SK-N-SH (cell line): ENCODE data around the gene CD302. TPM values are rescaled to one million over a fixed set of nuclear protein-coding genes. Genes with fewer than 3 reads are reported as not detected.

Experiments
- CTCF ChIA-PET: fragments of 300-600, 350-600 bp; formaldehyde crosslinking; extraction: SDS; loops from one replicate; lab custom pipeline; 2021; lab: Yijun Ruan, JAX
- POLR2A ChIA-PET: fragments of 350-600 bp; sonication (Branson Sonifier 250); formaldehyde crosslinking; extraction: SDS; loops from one replicate; lab custom pipeline; 2020; ENCODE audit warnings: antibody characterized with exemption, inconsistent platforms; lab: Yijun Ruan, JAX
- DNase-seq: peaks from one replicate; pipeline ENCODE4 v3.0.0; 2012
- H2AFZ ChIP-seq: fragments of 200-600 bp; sonication (generic); 2 replicates; pipeline ENCODE4 v1.8.1; 2016; ENCODE audit warnings: antibody characterized with exemption, mild to moderate bottlenecking, low read depth
- H3F3A ChIP-seq: fragments of 200-600 bp; sonication (generic); replicated peaks from 2 replicates; pipeline ENCODE3; 2016; ENCODE audit warnings: antibody characterized with exemption, mild to moderate bottlenecking; ENCODE audit not compliant: insufficient read depth
- H3K27ac ChIP-seq, 2 experiments: fragments of 200-500 bp in 1 of 2; fragments of 200-600 bp in 1 of 2; sonication (Bioruptor generic) in 1 of 2; sonication (generic), shearing (Covaris generic) in 1 of 2; 2 replicates each; pipeline versions ENCODE4 v1.5.1 to v1.6.1; 2014 to 2016; ENCODE audit warnings: low read depth in 2 of 2, inconsistent platforms in 1 of 2, low read length in 1 of 2, mild to moderate bottlenecking in 1 of 2, mixed read lengths in 1 of 2
- H3K27me3 ChIP-seq: fragments of 200-600 bp; sonication (generic), shearing (Covaris generic); 2 replicates; pipeline ENCODE4 v1.6.1; 2016; ENCODE audit warnings: mixed run types; ENCODE audit not compliant: insufficient read depth
- H3K36me3 ChIP-seq, 2 experiments: fragments of 200-500 bp in 1 of 2; fragments of 200-600 bp in 1 of 2; sonication (Bioruptor generic) in 1 of 2; sonication (generic) in 1 of 2; replicated peaks in 1 of 2; 2 replicates each; pipeline versions ENCODE3 to v1.5.1; 2014 to 2016; ENCODE audit warnings: low read length in 1 of 2, mild to moderate bottlenecking in 1 of 2; ENCODE audit not compliant: insufficient read depth in 2 of 2, control insufficient read depth in 1 of 2
- H3K4me1 ChIP-seq, 2 experiments: fragments of 200-500 bp in 1 of 2; fragments of 200-600 bp in 1 of 2; sonication (Bioruptor generic) in 1 of 2; sonication (generic), shearing (Covaris generic) in 1 of 2; 2 replicates each; pipeline versions ENCODE4 v1.5.1 to v1.6.1; 2014 to 2016; ENCODE audit warnings: low read depth in 1 of 2, low read length in 1 of 2, mixed run types in 1 of 2; ENCODE audit not compliant: insufficient read depth in 2 of 2, control insufficient read depth in 1 of 2
- H3K4me2 ChIP-seq: fragments of 200-600 bp; sonication (generic), shearing (Covaris generic); 2 replicates; pipeline ENCODE4 v1.6.1; 2017; ENCODE audit warnings: mixed run types
- H3K4me3 ChIP-seq, 2 experiments: fragments of 200-500 bp in 1 of 2; fragments of 200-600 bp in 1 of 2; sonication (Bioruptor generic) in 1 of 2; sonication (generic), shearing (Covaris generic) in 1 of 2; 2 replicates each; pipeline versions ENCODE4 v1.5.1 to v1.8.1; 2014 to 2016; ENCODE audit warnings: low read depth in 2 of 2, inconsistent platforms in 1 of 2, low read length in 1 of 2, mild to moderate bottlenecking in 1 of 2, mixed read lengths in 1 of 2, moderate library complexity in 1 of 2
- H3K79me2 ChIP-seq: fragments of 200-600 bp; sonication (generic); 2 replicates; pipeline ENCODE4 v1.8.1; 2017; ENCODE audit warnings: mild to moderate bottlenecking; ENCODE audit not compliant: insufficient read depth
- H3K9ac ChIP-seq: fragments of 200-600 bp; sonication (generic); 2 replicates; pipeline ENCODE4 v1.6.1; 2017; ENCODE audit warnings: mixed run types
- H3K9me2 ChIP-seq: fragments of 200-600 bp; sonication (generic); 2 replicates; pipeline ENCODE4 v1.6.1; 2017; ENCODE audit warnings: mixed run types
- H3K9me3 ChIP-seq: fragments of 200-600 bp; sonication (generic); 2 replicates; pipeline ENCODE4 v1.6.1; 2017; ENCODE audit warnings: mixed run types, mild to moderate bottlenecking, moderate library complexity
- H4K20me1 ChIP-seq: fragments of 200-600 bp; sonication (generic); 2 replicates; pipeline ENCODE4 v1.6.1; 2017; ENCODE audit warnings: mild to moderate bottlenecking, mixed run types; ENCODE audit not compliant: insufficient read depth
- ELF1 ChIP-seq: IDR thresholded peaks from 2 replicates; pipeline ENCODE4 v1.4.0; 2012
- EP300 ChIP-seq, 2 experiments: IDR thresholded peaks; 2 replicates each; pipeline versions ENCODE4 v1.4.0 to v1.6.1; 2012; ENCODE audit warnings: borderline replicate concordance in 1 of 2, low read depth in 1 of 2, low read length in 1 of 2
- EZH2phosphoT487 ChIP-seq: fragments of 200-600 bp; sonication (generic); IDR thresholded peaks from 2 replicates; pipeline ENCODE4 v1.6.1; 2017; ENCODE audit warnings: low read depth, mixed run types, mild to moderate bottlenecking, antibody characterized with exemption, moderate library complexity, borderline replicate concordance
- FOSL2 ChIP-seq: IDR thresholded peaks from 2 replicates; pipeline ENCODE4 v1.4.0; 2012; ENCODE audit warnings: low read depth, mild to moderate bottlenecking, moderate library complexity, borderline replicate concordance
- FOXJ3 ChIP-seq: sonication (generic); formaldehyde crosslinking; IDR thresholded peaks from 2 replicates; pipeline ENCODE4 v1.5.1; 2020; ENCODE audit warnings: mild to moderate bottlenecking, missing genetic modification reagents
- FOXM1 ChIP-seq: IDR thresholded peaks from 2 replicates; pipeline ENCODE4 v1.4.0; 2012; ENCODE audit warnings: low read depth, mild to moderate bottlenecking
- GABPA ChIP-seq: IDR thresholded peaks from 2 replicates; pipeline ENCODE4 v1.4.0; 2012; ENCODE audit warnings: low read depth, mild to moderate bottlenecking
- GATA2 ChIP-seq: sonication (generic); formaldehyde crosslinking; IDR thresholded peaks from 2 replicates; pipeline ENCODE4 v1.5.0; 2020; ENCODE audit warnings: mild to moderate bottlenecking, missing genetic modification reagents
- IRF3 ChIP-seq: fragments of 150-350 bp; IDR thresholded peaks from 2 replicates; pipeline ENCODE4 v1.6.1; 2016; ENCODE audit warnings: mild to moderate bottlenecking, low read depth, low read length
- MAX ChIP-seq: IDR thresholded peaks from 2 replicates; pipeline ENCODE4 v1.4.0; 2012; ENCODE audit warnings: low read depth
- MEF2A ChIP-seq: IDR thresholded peaks from 2 replicates; pipeline ENCODE4 v1.4.0; 2012; ENCODE audit warnings: low read depth, borderline replicate concordance
- NFIC ChIP-seq: IDR thresholded peaks from 2 replicates; pipeline ENCODE4 v1.4.0; 2012; ENCODE audit warnings: borderline replicate concordance
- RAD21 ChIP-seq: IDR thresholded peaks from 2 replicates; pipeline ENCODE4 v1.6.1; 2012; ENCODE audit warnings: mild to moderate bottlenecking, low read length
- RCOR1 ChIP-seq: fragments of 150-350 bp; IDR thresholded peaks from 2 replicates; pipeline ENCODE4 v1.6.1; 2017; ENCODE audit warnings: antibody characterized with exemption, low read length
- RXRA ChIP-seq: IDR thresholded peaks from 2 replicates; pipeline ENCODE4 v1.4.0; 2012; ENCODE audit warnings: low read depth, mild to moderate bottlenecking, borderline replicate concordance
- SIN3A ChIP-seq: IDR thresholded peaks from 2 replicates; pipeline ENCODE4 v1.6.1; 2012; ENCODE audit warnings: low read depth, mild to moderate bottlenecking, low read length, moderate library complexity, borderline replicate concordance
- SMC3 ChIP-seq: IDR thresholded peaks from 2 replicates; pipeline ENCODE4 v1.6.1; 2012; ENCODE audit warnings: low read depth, low read length, improper control_type of control experiment
- TAF1 ChIP-seq: IDR thresholded peaks from 2 replicates; pipeline ENCODE4 v1.6.1; 2012; ENCODE audit warnings: low read depth, mild to moderate bottlenecking, low read length, moderate library complexity, borderline replicate concordance
- TCF12 ChIP-seq: IDR thresholded peaks from 2 replicates; pipeline ENCODE4 v1.4.0; 2012
- TEAD4 ChIP-seq: IDR thresholded peaks from 2 replicates; pipeline ENCODE4 v1.4.0; 2012; ENCODE audit warnings: mild to moderate bottlenecking, borderline replicate concordance; ENCODE audit not compliant: insufficient read depth
- USF2 ChIP-seq: fragments of 150-350 bp; IDR thresholded peaks from 2 replicates; pipeline ENCODE4 v1.6.1; 2017; ENCODE audit warnings: antibody characterized with exemption, low read length, low read depth, borderline replicate concordance
- ZBTB33 ChIP-seq: IDR thresholded peaks from 2 replicates; pipeline ENCODE4 v1.4.0; 2012; ENCODE audit warnings: low read depth, borderline replicate concordance
- WGBS: methylation state at CpG from one replicate; pipeline ENCODE4 v1.1.6; 2017; ENCODE audit warnings: low lambda C conversion rate; 5-methylcytosine and 5-hydroxymethylcytosine counted together
- polyA plus RNA-seq, 3 experiments: library from polyadenylated mRNA; depleted of rRNA; stranded (reverse); fragments of >200 nt; gene quantifications; 2 replicates each; pipeline ENCODE4 v1.2.3, GENCODE V29; 2012

The CD302 gene
- polyA plus RNA-seq, 1 of the 3 experiments (the other 2 are of a cell fraction) = 4.4 TPM

GRCh38 chr2:159737292-159737916 lies 60.6 kb downstream of the CD302 start:
- peaks cover 94% of the 10 kb centered on the region for H4K20me1 ChIP-seq
- no peaks in the 10 kb centered on the region for H3K9me2 ChIP-seq
- ChIA-PET POLR2A (interaction anchor here (0.7 kb wide), 2 partner anchors 9 to 18 kb away, joined by 3 to 5 read pairs; no protein-coding TSS in a partner anchor), CTCF (interaction anchor here (1.1 to 1.3 kb wide), 3 partner anchors 11 to 25 kb away, joined by 3 to 4 read pairs (median 3); partner anchors contain the start of gene MARCHF7)
- peaks cover 99% of the 10 kb centered on the region for H3K79me2 ChIP-seq
- no peak for TF ChIP-seq TCF12
- no peak for TF ChIP-seq ZBTB33
- TF ChIP-seq NFIC = no peak
- TF ChIP-seq FOXM1 = no peak
- TF ChIP-seq GABPA = no peak
- TF ChIP-seq RXRA = no peak
- TF ChIP-seq TEAD4 = no peak
- TF ChIP-seq MAX = no peak
- no peak for TF ChIP-seq GATA2 (CRISPR knock-in tag)
- no peak for TF ChIP-seq TAF1
- TF ChIP-seq USF2 = no peak
- TF ChIP-seq EZH2phosphoT487 = no peak
- TF ChIP-seq SMC3 = no peak
- TF ChIP-seq RCOR1 = no peak
- no peak for TF ChIP-seq ELF1
- WGBS = 100% methylated on average over 1 of the region's 1 CpG
- no peak overlapping the region for H3K4me2 ChIP-seq
- H3K27ac ChIP-seq = no peak overlapping the region
- no peak for DNase-seq
- H3F3A ChIP-seq = peaks cover 12% of the 10 kb centered on the region
- H3K4me3 ChIP-seq = no peak overlapping the region
- peaks cover 75 to 76% of the 10 kb centered on the region in 2 experiments for H3K36me3 ChIP-seq
- H3K4me1 ChIP-seq = no peaks in the 10 kb centered on the region
- H2AFZ ChIP-seq = no peak overlapping the region
- no peaks in the 10 kb centered on the region; the same call in 1 of the 2 replicates for H3K9me3 ChIP-seq
- H3K9ac ChIP-seq = no peak overlapping the region
- no peaks in the 10 kb centered on the region for H3K27me3 ChIP-seq

- 70% methylated on average over 2 of the region's 3 CpGs for WGBS
- DNase-seq = no peak
- Histone ChIP-seq H3K4me3 (no peak overlapping the region), H3K27me3 (no peaks in the 10 kb centered on the region), H3K9me2 (no peaks in the 10 kb centered on the region), H4K20me1 (peaks cover 84% of the 10 kb centered on the region), H3K27ac (no peak overlapping the region), H3K36me3 (peaks cover 68 to 79% of the 10 kb centered on the region in 2 experiments), H2AFZ (no peak overlapping the region), H3K9ac (no peak overlapping the region), H3F3A (peaks cover 12% of the 10 kb centered on the region), H3K4me1 (no peaks in the 10 kb centered on the region), H3K4me2 (no peak overlapping the region), H3K79me2 (peaks cover 99% of the 10 kb centered on the region), H3K9me3 (no peaks in the 10 kb centered on the region; the same call in 1 of the 2 replicates)
- ChIA-PET POLR2A (no interaction called here), CTCF (no interaction called here)
- no peak for TF ChIP-seq MEF2A
- no peak for TF ChIP-seq GABPA
- TF ChIP-seq GATA2 (CRISPR knock-in tag) = no peak
- TF ChIP-seq SIN3A = no peak
- no peak for TF ChIP-seq NFIC
- no peak for TF ChIP-seq USF2
- no peak for TF ChIP-seq RXRA
- TF ChIP-seq EZH2phosphoT487 = no peak
- no peak for TF ChIP-seq EP300 (IDR thresholded peaks at IDR 0.05; ENCODE audit: borderline replicate concordance in 1 of 2, low read depth in 1 of 2, low read length in 1 of 2)
- TF ChIP-seq RAD21 = no peak
- no peak for TF ChIP-seq FOSL2
- TF ChIP-seq IRF3 = no peak
- no peak for TF ChIP-seq FOXJ3 (CRISPR knock-in tag)
Measured at GRCh38 chr2:159736048-159736447, 62.0 kb downstream of the CD302 start.
